CD4-positive, CD25-positive, alpha-beta regulatory T cell (primary cell): Measurements from ENCODE around the gene PRIM2. TPM values are rescaled to one million over a fixed set of nuclear protein-coding genes. Genes with fewer than 3 reads are reported as not detected.
"Not testable (repeated sequence)": the region's sequence is repeated elsewhere in the genome, so short reads cannot be mapped to it uniquely, and the experiment has no call there.

Source experiments
- ATAC-seq, 2 donors: fragments of 150-1000 bp; cut with Tn5 transposase; one replicate each; pipeline ENCODE4 v1.10.0; 2021; ENCODE audit warnings: low read depth in 2 of 2, moderate number of reproducible peaks in 2 of 2, moderate library complexity in 1 of 2
- DNase-seq, 3 donors: peaks; one replicate each; pipeline versions ENCODE4 v3.0.0 to v3.0.0-alpha.2; 2012 to 2022; ENCODE audit warnings: mixed read lengths in 1 of 3
- H3K27ac ChIP-seq: one replicate; pipeline ENCODE4 v1.7.0; 2013; ENCODE audit warnings: mild to moderate bottlenecking, low read length; ENCODE audit not compliant: insufficient read depth, poor library complexity, severe bottlenecking
- H3K27me3 ChIP-seq: one replicate; pipeline ENCODE4 v1.7.0; 2013; ENCODE audit warnings: low read length; ENCODE audit not compliant: control insufficient read depth, insufficient read depth
- H3K36me3 ChIP-seq: one replicate; pipeline ENCODE4 v1.7.0; 2013; ENCODE audit warnings: mild to moderate bottlenecking, low read length, moderate library complexity; ENCODE audit not compliant: control insufficient read depth, insufficient read depth
- H3K4me1 ChIP-seq: 2 replicates; pipeline ENCODE4 v1.7.0; 2013; ENCODE audit warnings: mild to moderate bottlenecking, low read length; ENCODE audit not compliant: insufficient read depth, control insufficient read depth, poor library complexity, severe bottlenecking
- H3K4me3 ChIP-seq: one replicate; pipeline ENCODE4 v1.7.0; 2013; ENCODE audit warnings: low read depth, mild to moderate bottlenecking, low read length, moderate library complexity
- H3K9me3 ChIP-seq, 2 experiments: 1 replicate in 1 of 2; 2 replicates in 1 of 2; pipeline ENCODE4 v1.7.0; 2013; ENCODE audit warnings: low read length in 2 of 2, mild to moderate bottlenecking in 1 of 2, moderate library complexity in 1 of 2; ENCODE audit not compliant: control insufficient read depth in 2 of 2
- H3K27ac Mint-ChIP-seq, 3 donors: one replicate each; pipeline ENCODE4 v1.8.0; 2020 to 2022; ENCODE audit warnings: mild to moderate bottlenecking in 3 of 3, mixed read lengths in 3 of 3, moderate library complexity in 2 of 3
- H3K27me3 Mint-ChIP-seq: one replicate; pipeline ENCODE4 v1.8.0; 2022; ENCODE audit warnings: mild to moderate bottlenecking, mixed read lengths
- H3K36me3 Mint-ChIP-seq: one replicate; pipeline ENCODE4 v1.8.0; 2020; ENCODE audit warnings: mixed read lengths
- H3K4me1 Mint-ChIP-seq, 4 donors: one replicate each; pipeline ENCODE4 v1.8.0; 2020 to 2022; ENCODE audit warnings: mixed read lengths in 4 of 4, mild to moderate bottlenecking in 1 of 4
- H3K4me3 Mint-ChIP-seq, 4 donors: one replicate each; pipeline ENCODE4 v1.8.0; 2020 to 2022; ENCODE audit warnings: mild to moderate bottlenecking in 4 of 4, mixed read lengths in 4 of 4, moderate library complexity in 3 of 4
- H3K9me3 Mint-ChIP-seq, 7 donors: one replicate each; pipeline ENCODE4 v1.8.0; 2020 to 2022; ENCODE audit warnings: mixed read lengths in 7 of 7, mild to moderate bottlenecking in 3 of 7, moderate library complexity in 2 of 7
- polyA plus RNA-seq, 4 donors: library from polyadenylated mRNA; unstranded; fragments of 300-500 nt; fragmentation: Illumina TruSeq; gene quantifications; one replicate each; pipeline ENCODE4 v1.2.3, GENCODE V29; 2021
- total RNA-seq: library from RNA; stranded (reverse); gene quantifications from one replicate; pipeline ENCODE4 v1.2.3, GENCODE V29; 2022

PRIM2 gene
- total and polyA plus RNA-seq, 5 donors from 2014 or later: 11.5 to 19.5 (median 16.0) TPM

- H3K4me3 Mint-ChIP-seq: no peak overlapping the region
- H3K27me3 Mint-ChIP-seq: no peaks in the 10 kb centered on the region
- Histone ChIP-seq H3K9me3 (no peaks in the 10 kb centered on the region), H3K27ac (no peak overlapping the region), H3K36me3 (no peaks in the 10 kb centered on the region), H3K4me3 (no peak overlapping the region), H3K27me3 (no peaks in the 10 kb centered on the region), H3K4me1 (no peaks in the 10 kb centered on the region)
- no peak for ATAC-seq
- no peak for DNase-seq
- peak overlapping the region in 1 of 3 donors; percentile 35 for H3K27ac Mint-ChIP-seq
- H3K4me1 Mint-ChIP-seq: peaks cover 2 to 31% (median 23%) of the 10 kb centered on the region in 4 donors
- H3K9me3 Mint-ChIP-seq: no peaks in the 10 kb centered on the region
- H3K36me3 Mint-ChIP-seq: peaks cover 15% of the 10 kb centered on the region
Measured at GRCh38 chr6:57435475-57436160, 118.2 kb downstream of the PRIM2 start.

GRCh38 chr6:57440735-57441134, 123.3 kb downstream of the PRIM2 start:
- not testable (repeated sequence) for H3K27me3 Mint-ChIP-seq, H3K4me3 Mint-ChIP-seq

GRCh38 chr6:57442133-57442532, 124.7 kb downstream of the PRIM2 start:
- H3K4me1 Mint-ChIP-seq: peaks cover 25 to 30% (median 28%) of the 10 kb centered on the region in 4 donors
- H3K36me3 ChIP-seq, H3K27me3 ChIP-seq, H3K4me3 ChIP-seq, H3K36me3 Mint-ChIP-seq, H3K4me3 Mint-ChIP-seq, H3K27me3 Mint-ChIP-seq, H3K9me3 Mint-ChIP-seq, DNase-seq, H3K9me3 ChIP-seq, H3K27ac Mint-ChIP-seq, H3K4me1 ChIP-seq, ATAC-seq, H3K27ac ChIP-seq: not testable (repeated sequence)

More at GRCh38 chr6:57440735-57441134, 123.3 kb downstream of the PRIM2 start:
- Mint-ChIP-seq H3K36me3 (peaks cover 10% of the 10 kb centered on the region), H3K4me1 (peaks cover 22 to 26% (median 23%) of the 10 kb centered on the region in 4 donors)
- not testable (repeated sequence) for H3K9me3 Mint-ChIP-seq, H3K9me3 ChIP-seq, H3K4me3 ChIP-seq, H3K36me3 ChIP-seq, DNase-seq, H3K27ac ChIP-seq, H3K27me3 ChIP-seq, H3K4me1 ChIP-seq, H3K27ac Mint-ChIP-seq, ATAC-seq

- not testable (repeated sequence) for ATAC-seq
Measured at GRCh38 chr6:57443181-57443580, 125.8 kb downstream of the PRIM2 start.

DNA sequence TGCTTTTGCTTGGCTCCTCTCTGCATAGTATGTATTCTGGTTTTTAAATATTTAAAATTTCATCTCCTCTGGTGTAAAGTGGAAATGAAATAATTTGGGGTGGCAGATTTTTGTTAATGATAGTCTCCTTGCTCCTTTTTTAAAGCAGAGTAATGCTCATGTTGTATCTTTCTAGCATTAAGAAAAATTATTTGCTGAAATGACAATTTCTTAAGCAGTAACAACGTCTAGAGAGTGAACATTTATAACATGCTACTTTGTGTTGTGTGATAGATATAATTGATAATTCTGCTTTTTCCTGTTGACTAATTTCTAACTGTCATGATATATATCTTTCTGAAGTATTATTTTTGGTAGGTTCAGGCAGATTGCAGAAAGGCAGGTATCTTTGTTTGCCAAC, 127.4 kb downstream of the PRIM2 start:
- H3K27ac ChIP-seq, H3K9me3 ChIP-seq, H3K4me3 ChIP-seq, H3K27me3 Mint-ChIP-seq, H3K27me3 ChIP-seq, H3K36me3 ChIP-seq, DNase-seq, H3K4me1 ChIP-seq, ATAC-seq, H3K4me3 Mint-ChIP-seq, H3K9me3 Mint-ChIP-seq: not testable (repeated sequence)
- Mint-ChIP-seq H3K36me3 (peaks cover 13% of the 10 kb centered on the region), H3K27ac (peak overlapping the region in 1 of 3 donors; percentile 26), H3K4me1 (peaks cover 25 to 34% (median 31%) of the 10 kb centered on the region in 4 donors)

More at GRCh38 chr6:57443181-57443580, 125.8 kb downstream of the PRIM2 start:
- H3K4me3 Mint-ChIP-seq, DNase-seq, H3K4me3 ChIP-seq, H3K9me3 Mint-ChIP-seq, H3K36me3 ChIP-seq, H3K27ac ChIP-seq, H3K9me3 ChIP-seq, H3K27me3 ChIP-seq, H3K4me1 ChIP-seq, H3K27ac Mint-ChIP-seq, H3K27me3 Mint-ChIP-seq: not testable (repeated sequence)
- Mint-ChIP-seq H3K4me1 (peaks cover 25 to 32% (median 29%) of the 10 kb centered on the region in 4 donors), H3K36me3 (peaks cover 13% of the 10 kb centered on the region)

- H3K4me3 ChIP-seq, H3K27me3 Mint-ChIP-seq, H3K4me1 ChIP-seq, H3K9me3 Mint-ChIP-seq, H3K27me3 ChIP-seq, H3K9me3 ChIP-seq, H3K36me3 ChIP-seq, ATAC-seq, H3K27ac ChIP-seq: not testable (repeated sequence)
- peak overlapping the region in 3 of 4 donors; percentile 33 to 36 (median 34) for H3K4me3 Mint-ChIP-seq
- H3K4me1 Mint-ChIP-seq: peaks cover 25 to 34% (median 31%) of the 10 kb centered on the region in 4 donors
- peaks cover 13% of the 10 kb centered on the region for H3K36me3 Mint-ChIP-seq
- H3K27ac Mint-ChIP-seq: peak overlapping the region; percentile 1 to 34 (median 10)
- DNase-seq: peak in 1 of 3 donors; percentile 31
Measured at GRCh38 chr6:57445379-57445778, 127.9 kb downstream of the PRIM2 start.

DNA sequence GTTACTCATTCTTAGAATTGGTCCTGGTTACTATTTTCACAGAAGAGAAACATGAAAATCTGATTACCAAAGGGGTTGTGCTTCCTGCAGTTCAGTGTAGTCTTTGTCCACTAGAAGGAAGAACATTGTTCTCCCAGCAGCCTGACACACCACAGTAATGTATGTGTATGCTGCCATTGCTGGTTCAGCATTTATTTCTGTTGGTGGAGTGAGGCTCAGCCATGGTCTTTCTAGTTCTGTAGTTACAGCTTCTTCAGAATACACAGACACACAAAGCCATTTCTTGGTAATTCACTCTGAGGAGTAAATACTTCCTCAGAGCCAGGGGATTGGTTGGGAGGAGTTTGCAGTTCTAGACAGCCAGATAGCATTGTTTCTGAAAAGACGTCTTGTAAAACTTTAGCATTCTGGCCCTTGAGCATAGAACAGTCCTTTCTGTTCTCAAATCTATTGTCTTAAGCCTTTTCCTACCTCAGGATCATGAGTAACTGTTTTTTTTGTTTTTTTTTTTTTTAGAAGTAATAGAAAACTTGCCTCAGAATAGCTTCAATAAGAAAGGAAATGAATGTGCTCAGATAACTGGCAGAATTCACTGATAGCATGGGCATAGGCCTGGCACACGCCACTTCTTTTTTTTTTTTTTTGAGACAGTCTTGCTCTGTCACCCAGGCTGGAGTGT, 128.5 kb downstream of the PRIM2 start:
- Mint-ChIP-seq H3K4me3 (peak overlapping the region in 1 of 4 donors; percentile 33), H3K4me1 (peaks cover 20 to 31% (median 30%) of the 10 kb centered on the region in 4 donors), H3K36me3 (peaks cover 12% of the 10 kb centered on the region), H3K27ac (peak overlapping the region in 2 of 3 donors; percentile 10 to 34)
- H3K9me3 ChIP-seq, H3K4me1 ChIP-seq, H3K27me3 Mint-ChIP-seq, H3K27ac ChIP-seq, H3K4me3 ChIP-seq, H3K9me3 Mint-ChIP-seq, H3K27me3 ChIP-seq, H3K36me3 ChIP-seq: not testable (repeated sequence)
- DNase-seq: peak in 1 of 3 donors; percentile 73
- ATAC-seq: peak in 1 of 2 donors; percentile 31
